Ovary (tissue), 9 donors: ENCODE results near the gene RNF40. TPM values are rescaled to one million over a fixed set of nuclear protein-coding genes. Genes with fewer than 3 reads are reported as not detected.

Experiments used
- DNase-seq, 5 donors: peaks; one replicate each; pipeline ENCODE4 v3.0.0-alpha.2; 2019 to 2020
- H3K27ac ChIP-seq, 2 donors: fragments of 200-600 bp; one replicate each; pipeline versions ENCODE4 v1.5.1 to v1.8.0; 2019 to 2022
- H3K27me3 ChIP-seq: fragments of 200-600 bp; one replicate; pipeline ENCODE4 v1.8.0; 2022
- H3K36me3 ChIP-seq: fragments of 200-600 bp; sonication (generic); one replicate; pipeline ENCODE4 v1.5.1; 2019
- H3K4me1 ChIP-seq: one replicate; pipeline ENCODE4 v1.8.1; 2013; ENCODE audit warnings: mild to moderate bottlenecking, moderate library complexity; ENCODE audit not compliant: insufficient read depth
- H3K4me3 ChIP-seq: fragments of 200-600 bp; sonication (generic); one replicate; pipeline ENCODE4 v1.5.1; 2017
- H3K9me3 ChIP-seq, 2 donors: fragments of 200-600 bp in 1 of 2; sonication (generic) in 1 of 2; one replicate each; pipeline versions ENCODE4 v1.5.1 to v1.8.1; 2013 to 2019; ENCODE audit warnings: mild to moderate bottlenecking in 1 of 2, moderate library complexity in 1 of 2
- EP300 ChIP-seq: sonication (generic); formaldehyde crosslinking; IDR thresholded peaks from one replicate; pipeline ENCODE4 v1.6.1; 2017; ENCODE audit warnings: antibody characterized with exemption
- POLR2A ChIP-seq: fragments of 450-650 bp; IDR thresholded peaks from one replicate; pipeline ENCODE4 v1.6.1; 2017; ENCODE audit warnings: antibody characterized with exemption, mild to moderate bottlenecking, moderate library complexity
- WGBS, 3 donors: extraction: QIAGEN DNeasy Blood & Tissue Kit in 1 of 3; methylation state at CpG; one replicate each; pipeline versions ENCODE4 v1.1.5 to v1.1.7; 2013 to 2017; 5-methylcytosine and 5-hydroxymethylcytosine counted together
- intact Hi-C, 4 donors: fragments of 100-400 bp; cut with DNase I; formaldehyde crosslinking; loops; one replicate each; pipeline versions ENCODE4 v1.11.0 to v1.15.1; 2022 to 2023
- polyA plus RNA-seq, 2 donors: library from polyadenylated mRNA; stranded (reverse); fragments of 200-250 nt in 1 of 2; fragments of 350-450 nt in 1 of 2; fragmentation: Illumina TruSeq in 1 of 2; extraction: RNeasy Lipid Tissue Mini Kit (QIAGEN cat#74804) in 1 of 2; gene quantifications; one replicate each; pipeline ENCODE4 v1.2.3, GENCODE V29; 2013 to 2014
- total RNA-seq, 7 donors: library from RNA; depleted of rRNA in 2 of 7; stranded (reverse); fragments of >200 nt in 2 of 7; fragmentation: NEBNext Ultra II Directional in 3 of 7; extraction: Animal tissue kit (Norgen Biotek cat#: 25700) in 3 of 7; gene quantifications; one replicate each; pipeline versions ENCODE4 v1.1.0 to v1.2.4, GENCODE V29; 2016 to 2023
- TF ChIP-seq, protein P1 (sequence below), 3 donors: fragments of 450-650 bp in 2 of 3; fragments of 200-600 bp in 1 of 3; IDR thresholded peaks; one replicate each; pipeline versions ENCODE4 v1.5.1 to v1.8.0; 2016 to 2022; ENCODE audit warnings: antibody characterized with exemption in 3 of 3, mild to moderate bottlenecking in 1 of 3
- donor health status: DM: no; HTN: no; CAD: no; lungs with moderate emphysema.
- donor health status: DM: no; HTN: no; CAD: no.
- donor health status: Bipolar disorder and iron deficiency.
- donor health status: DM: yes; HTN: yes; CAD: no.
- donor health status: DM: no; HTN: no; CAD: no.
- donor health status: DM: yes; HTN: yes; CAD: no.

The RNF40 gene
- total and polyA plus RNA-seq, 9 donors: 67.2 to 143 (median 94.3) TPM

DNA sequence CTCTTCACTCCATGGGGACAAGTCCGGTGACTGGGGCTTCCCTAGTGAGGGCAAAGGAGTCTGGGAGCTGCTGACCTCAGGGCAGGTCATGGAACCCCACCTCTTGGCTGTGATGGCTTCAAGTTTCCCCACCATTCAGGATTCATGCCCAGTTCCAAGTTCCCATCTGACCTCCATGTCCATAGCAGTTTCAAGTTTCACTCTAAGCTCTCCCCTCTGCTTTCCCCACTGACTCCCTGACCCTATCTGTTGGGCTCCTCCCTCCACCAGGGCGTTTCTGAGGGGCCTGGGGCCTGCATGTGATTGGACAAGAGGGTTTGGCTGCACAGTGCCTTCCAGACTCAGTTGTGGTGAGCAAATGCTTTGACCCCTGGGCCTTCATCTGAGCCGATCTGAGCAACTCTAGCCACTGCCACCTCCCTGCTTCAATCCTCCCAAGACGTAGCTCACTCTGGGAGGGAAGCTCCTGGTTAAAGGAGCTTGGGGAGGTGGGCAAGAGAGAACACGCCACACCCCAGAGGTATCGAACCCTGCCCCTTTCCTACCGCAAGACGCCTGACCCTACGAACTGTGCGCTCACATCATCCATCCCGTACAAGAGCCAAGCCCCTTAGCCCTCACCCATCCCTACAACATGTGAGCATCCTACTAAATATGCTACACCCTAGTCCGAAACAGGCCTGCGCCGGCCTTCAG is 16.6 kb downstream of the RNF40 start:
- TF ChIP-seq EP300 (no peak), POLR2A (no peak)
- TF ChIP-seq, protein P1, sequence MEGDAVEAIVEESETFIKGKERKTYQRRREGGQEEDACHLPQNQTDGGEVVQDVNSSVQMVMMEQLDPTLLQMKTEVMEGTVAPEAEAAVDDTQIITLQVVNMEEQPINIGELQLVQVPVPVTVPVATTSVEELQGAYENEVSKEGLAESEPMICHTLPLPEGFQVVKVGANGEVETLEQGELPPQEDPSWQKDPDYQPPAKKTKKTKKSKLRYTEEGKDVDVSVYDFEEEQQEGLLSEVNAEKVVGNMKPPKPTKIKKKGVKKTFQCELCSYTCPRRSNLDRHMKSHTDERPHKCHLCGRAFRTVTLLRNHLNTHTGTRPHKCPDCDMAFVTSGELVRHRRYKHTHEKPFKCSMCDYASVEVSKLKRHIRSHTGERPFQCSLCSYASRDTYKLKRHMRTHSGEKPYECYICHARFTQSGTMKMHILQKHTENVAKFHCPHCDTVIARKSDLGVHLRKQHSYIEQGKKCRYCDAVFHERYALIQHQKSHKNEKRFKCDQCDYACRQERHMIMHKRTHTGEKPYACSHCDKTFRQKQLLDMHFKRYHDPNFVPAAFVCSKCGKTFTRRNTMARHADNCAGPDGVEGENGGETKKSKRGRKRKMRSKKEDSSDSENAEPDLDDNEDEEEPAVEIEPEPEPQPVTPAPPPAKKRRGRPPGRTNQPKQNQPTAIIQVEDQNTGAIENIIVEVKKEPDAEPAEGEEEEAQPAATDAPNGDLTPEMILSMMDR (IDR thresholded peaks at IDR 0.05): no peak
- Histone ChIP-seq H3K27me3 (no peaks in the 10 kb centered on the region), H3K9me3 (no peaks in the 10 kb centered on the region), H3K4me1 (peaks cover 7% of the 10 kb centered on the region), H3K4me3 (no peak overlapping the region), H3K27ac (no peak overlapping the region), H3K36me3 (no peaks in the 10 kb centered on the region)
- intact Hi-C loops: no loop called here
- no peak for DNase-seq
- WGBS, 3 donors: 67 to 72% (median 68%) methylated on average over 14 of the region's 14 CpGs

DNA sequence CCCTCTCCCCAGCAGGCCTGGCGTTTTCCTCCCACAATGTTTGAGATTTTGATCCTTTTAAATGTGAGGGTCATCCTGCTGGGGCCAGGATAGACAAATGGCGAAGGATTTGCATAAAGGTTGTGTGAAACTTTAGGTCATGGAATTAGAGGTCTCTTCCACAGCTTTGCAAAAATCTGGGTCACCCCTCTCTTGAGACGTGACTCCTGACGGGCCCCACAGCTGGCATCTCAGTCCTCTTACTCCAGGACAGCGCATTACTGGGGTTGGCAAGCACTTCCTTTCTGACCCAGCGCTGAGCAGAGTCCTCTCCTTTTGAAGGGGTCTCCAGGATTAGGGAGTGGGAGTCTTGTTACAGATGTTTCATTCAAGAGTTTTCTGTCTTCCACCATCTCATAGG is 17.5 kb downstream of the RNF40 start:
- no peak overlapping the region for H3K27ac ChIP-seq

DNA sequence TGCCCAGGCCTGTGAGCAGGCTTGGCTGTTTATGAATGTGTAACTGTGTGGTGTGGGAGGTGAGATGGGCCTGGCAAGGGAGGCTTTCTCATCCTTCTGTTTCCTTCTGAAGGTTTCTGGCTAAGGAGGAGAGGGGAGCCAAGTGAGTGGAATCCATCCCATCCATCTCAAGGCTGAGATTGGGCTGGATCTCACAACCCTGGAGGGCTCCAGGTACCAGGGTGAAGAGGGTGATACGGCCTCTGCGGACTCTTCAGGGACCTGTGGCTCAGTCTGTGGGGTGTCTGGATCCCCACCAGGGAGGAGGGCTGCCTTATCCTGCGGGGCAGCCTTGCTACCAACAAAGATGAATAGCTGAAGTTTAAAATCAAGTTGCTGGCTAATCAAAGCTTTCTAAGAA is 17.9 kb downstream of the RNF40 start:
- H3K36me3 ChIP-seq: no peaks in the 10 kb centered on the region
- H3K27ac ChIP-seq: no peak overlapping the region
- H3K4me3 ChIP-seq: no peak overlapping the region
- H3K9me3 ChIP-seq: no peaks in the 10 kb centered on the region
- TF ChIP-seq, protein P1 (IDR thresholded peaks at IDR 0.05): no peak
- TF ChIP-seq POLR2A (no peak), EP300 (no peak)
- DNase-seq: no peak
- no peaks in the 10 kb centered on the region for H3K27me3 ChIP-seq
- intact Hi-C loops: loop anchor here in 1 of 4 donors (10.0 kb wide), 1 partner anchor 55 kb away; no protein-coding TSS in a partner anchor
- WGBS, 3 donors: 66 to 81% (median 79%) methylated on average over 3 of the region's 3 CpGs
- H3K4me1 ChIP-seq: peaks cover 5% of the 10 kb centered on the region

More for the DNA sequence above, 17.5 kb downstream of the RNF40 start:
- 83 to 87% (median 85%) methylated on average over 6 of the region's 6 CpGs for WGBS, 3 donors
- Histone ChIP-seq H3K4me1 (peaks cover 7% of the 10 kb centered on the region), H3K27me3 (no peaks in the 10 kb centered on the region), H3K4me3 (no peak overlapping the region), H3K9me3 (no peaks in the 10 kb centered on the region), H3K36me3 (no peaks in the 10 kb centered on the region)
- DNase-seq: no peak
- intact Hi-C loops: no loop called here
- TF ChIP-seq POLR2A: no peak
- TF ChIP-seq EP300: no peak
- TF ChIP-seq, protein P1 (IDR thresholded peaks at IDR 0.05): no peak

DNA sequence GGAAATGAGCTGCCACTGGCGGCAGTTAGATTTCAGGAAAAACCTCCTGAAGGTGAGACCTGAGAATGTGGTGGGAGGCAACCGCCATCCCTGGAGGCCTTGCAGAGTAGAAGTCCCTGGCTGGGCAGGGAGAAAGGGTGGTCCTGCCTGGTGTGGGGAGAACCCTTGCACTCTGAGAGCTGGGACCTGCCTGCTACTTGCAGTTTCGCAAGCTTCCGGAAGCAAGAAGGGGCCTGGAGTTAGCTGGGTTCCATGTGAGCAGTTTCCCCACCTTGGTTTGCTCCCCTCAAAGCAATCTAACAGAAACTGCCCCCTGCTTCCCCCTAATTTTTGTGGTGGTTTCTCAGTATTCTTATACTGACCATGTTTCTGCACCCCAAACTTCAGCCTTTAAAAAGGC is 18.4 kb downstream of the RNF40 start:
- Histone ChIP-seq H3K4me3 (no peak overlapping the region), H3K36me3 (no peaks in the 10 kb centered on the region), H3K4me1 (peaks cover 3% of the 10 kb centered on the region), H3K9me3 (no peaks in the 10 kb centered on the region), H3K27me3 (no peaks in the 10 kb centered on the region), H3K27ac (no peak overlapping the region)
- no peak for TF ChIP-seq EP300
- TF ChIP-seq POLR2A: no peak
- TF ChIP-seq, protein P1 (IDR thresholded peaks at IDR 0.05): no peak
- WGBS, 3 donors: 76 to 81% (median 77%) methylated on average over 4 of the region's 4 CpGs
- intact Hi-C loops: loop anchor here in 1 of 4 donors (10.0 kb wide), 1 partner anchor 56 kb away; no protein-coding TSS in a partner anchor
- no peak for DNase-seq
